K562 (cell line): Measurements from ENCODE around the gene GRAMD4. TPM values are rescaled to one million over a fixed set of nuclear protein-coding genes. Genes with fewer than 3 reads are reported as not detected.

Experiments used
- ATAC-seq: fragments of 200-7000 bp; cut with Tn5 transposase; 3 replicates; pipeline ENCODE4 v1.9.1; 2020; ENCODE audit warnings: moderate library complexity
- BruUV-seq: library from RNA; stranded (reverse); fragments of 400-500 nt; replicated peaks from 2 replicates; lab custom pipeline; 2021; lab: Mats Ljungman, UMichigan
- CTCF ChIA-PET: fragments of 300-600 bp; formaldehyde crosslinking; extraction: SDS; loops from one replicate; lab custom pipeline; 2021; ENCODE audit warnings: low intra/inter-chr PET ratio; lab: Yijun Ruan, JAX
- POLR2A ChIA-PET: fragments of 300-600, 350-650 bp; sonication (Branson Sonifier 250); formaldehyde crosslinking; extraction: SDS; loops from one replicate; lab custom pipeline; 2021; ENCODE audit warnings: antibody characterized with exemption, inconsistent platforms; lab: Yijun Ruan, JAX
- DNase-seq, 4 experiments: peaks; one replicate each; pipeline versions ENCODE4 v3.0.0 to v3.0.0-alpha.2; 2011 to 2018; ENCODE audit warnings: low spot score in 3 of 4, mixed read lengths in 3 of 4; ENCODE audit errors: extremely low read depth in 1 of 4
- FAIRE-seq: peaks from 2 replicates; lab custom pipeline; 2011; peaks lifted over from hg19 to GRCh38; lab: Jason Lieb, UNC
- H2AFZ ChIP-seq: 2 replicates; pipeline ENCODE4 v1.6.0; 2011; ENCODE audit warnings: low read depth, low read length, control low read depth, inconsistent platforms
- H3K27ac ChIP-seq: fragments of 200-600 bp; 3 replicates; pipeline ENCODE4 v1.8.0; 2011; ENCODE audit warnings: low read depth, mild to moderate bottlenecking, control low read depth, inconsistent platforms, low read length, moderate library complexity, mixed read lengths; ENCODE audit errors: extremely low read depth
- H3K27me3 ChIP-seq, 2 experiments: fragments of 300-600 bp in 1 of 2; 2 replicates in 1 of 2; 3 replicates in 1 of 2; pipeline versions ENCODE4 v1.6.0 to v1.8.0; 2011; ENCODE audit warnings: inconsistent platforms in 2 of 2, low read length in 2 of 2, mild to moderate bottlenecking in 1 of 2, mixed read lengths in 1 of 2, moderate library complexity in 1 of 2; ENCODE audit not compliant: control insufficient read depth in 2 of 2, insufficient read depth in 2 of 2
- H3K36me3 ChIP-seq: fragments of 300-600 bp; 3 replicates; pipeline ENCODE4 v1.8.0; 2011; ENCODE audit warnings: mild to moderate bottlenecking, low read length, inconsistent platforms; ENCODE audit not compliant: control insufficient read depth, insufficient read depth
- H3K4me1 ChIP-seq, 2 experiments: fragments of 200-600 bp in 1 of 2; replicated peaks in 1 of 2; 2 replicates in 1 of 2; 3 replicates in 1 of 2; pipeline versions ENCODE4 v1.5.1 to v1.8.0; 2011; ENCODE audit warnings: inconsistent platforms in 2 of 2, low read length in 2 of 2, mild to moderate bottlenecking in 1 of 2, mixed read lengths in 1 of 2, moderate library complexity in 1 of 2; ENCODE audit not compliant: control insufficient read depth in 2 of 2, insufficient read depth in 2 of 2
- H3K4me2 ChIP-seq: 2 replicates; pipeline ENCODE4 v1.6.1; 2011; ENCODE audit warnings: low read length, control low read depth, inconsistent platforms, mixed read lengths; ENCODE audit not compliant: insufficient read depth
- H3K4me3 ChIP-seq: fragments of 200-600 bp; sonication (generic), shearing (Covaris generic); 2 replicates; pipeline ENCODE4 v1.5.1; 2016; ENCODE audit warnings: control low read depth, inconsistent platforms
- H3K79me2 ChIP-seq: fragments of 200-600 bp; 3 replicates; pipeline ENCODE4 v1.8.0; 2011; ENCODE audit warnings: low read length, inconsistent platforms; ENCODE audit not compliant: control insufficient read depth, insufficient read depth
- H3K9ac ChIP-seq, 2 experiments: 2 replicates each; pipeline versions ENCODE4 v1.6.0 to v1.6.1; 2011; ENCODE audit warnings: low read depth in 2 of 2, low read length in 2 of 2, control low read depth in 1 of 2, inconsistent platforms in 1 of 2, mild to moderate bottlenecking in 1 of 2, mixed read lengths in 1 of 2; ENCODE audit not compliant: insufficient read depth in 1 of 2
- H3K9me1 ChIP-seq: one replicate; pipeline ENCODE4 v1.6.0; 2011; ENCODE audit warnings: inconsistent platforms, mild to moderate bottlenecking, low read length, moderate library complexity; ENCODE audit not compliant: control insufficient read depth, insufficient read depth
- H3K9me3 ChIP-seq: replicated peaks from 2 replicates; pipeline ENCODE4 v1.5.1; 2011; ENCODE audit warnings: low read depth, low read length, inconsistent platforms; ENCODE audit not compliant: control insufficient read depth, insufficient read depth
- H4K20me1 ChIP-seq: replicated peaks from 2 replicates; pipeline ENCODE4 v1.6.1; 2011; ENCODE audit warnings: low read length, inconsistent platforms, mixed read lengths; ENCODE audit not compliant: control insufficient read depth, insufficient read depth
- ARID2 ChIP-seq: fragments of 450-650 bp; IDR thresholded peaks from 2 replicates; pipeline ENCODE4 v1.6.1; 2017; ENCODE audit warnings: antibody characterized with exemption, mild to moderate bottlenecking
- BRF1 ChIP-seq: IDR thresholded peaks from 3 replicates; pipeline ENCODE4 v1.6.1; 2011; ENCODE audit warnings: borderline replicate concordance, mild to moderate bottlenecking; ENCODE audit not compliant: insufficient read length; ENCODE audit errors: extremely low read depth
- CREM ChIP-seq: IDR thresholded peaks from 2 replicates; pipeline ENCODE4 v1.6.1; 2014; ENCODE audit warnings: antibody characterized with exemption, low read depth
- EP300 ChIP-seq: IDR thresholded peaks from 2 replicates; pipeline ENCODE4 v1.6.1; 2012; ENCODE audit warnings: low read length, improper control_type of control experiment
- GTF2F1 ChIP-seq: IDR thresholded peaks from 2 replicates; pipeline ENCODE4 v1.6.1; 2011; ENCODE audit warnings: low read depth, low read length, improper control_type of control experiment
- NFIC ChIP-seq: fragments of 450-650 bp; IDR thresholded peaks from 2 replicates; pipeline ENCODE4 v1.6.1; 2017; ENCODE audit warnings: mild to moderate bottlenecking, inconsistent platforms
- PHB2 ChIP-seq: fragments of 450-650 bp; IDR thresholded peaks from 2 replicates; pipeline ENCODE4 v1.6.1; 2017; ENCODE audit warnings: low read depth
- TSC22D4 ChIP-seq: fragments of 450-650 bp; IDR thresholded peaks from 2 replicates; pipeline ENCODE4 v1.6.1; 2016; ENCODE audit warnings: missing genetic modification characterization, missing biosample characterization, control low read depth
- ZNF23 ChIP-seq: fragments of 250-450 bp; sonication (Bioruptor Pico); IDR thresholded peaks from 2 replicates; pipeline ENCODE4 v1.4.0; 2020; ENCODE audit warnings: mild to moderate bottlenecking
- ZNF3 ChIP-seq: fragments of 250-450 bp; sonication (Bioruptor Pico); IDR thresholded peaks from 2 replicates; pipeline ENCODE4 v1.5.0; 2021; ENCODE audit warnings: mild to moderate bottlenecking, moderate library complexity
- WGBS: fragments of 100-300 bp; shearing (Covaris generic); methylation state at CpG from one replicate; pipeline ENCODE4 v1.1.6; 2016; ENCODE audit warnings: low coverage, mixed read lengths; ENCODE audit not compliant: insufficient coverage; ENCODE audit errors: missing lambda C conversion rate; 5-methylcytosine and 5-hydroxymethylcytosine counted together
- in situ Hi-C: fragments of 300-500 bp; cut with MboI; formaldehyde crosslinking; loops from 4 replicates; pipeline ENCODE4 v1.15.0; 2018; ENCODE audit warnings: inconsistent platforms, mixed read lengths
- intact Hi-C: fragments of 100-400 bp; cut with micrococcal nuclease; formaldehyde crosslinking; loops from 2 replicates; pipeline ENCODE4 v1.14.2; 2022
- polyA plus RNA-seq, 8 experiments: library from polyadenylated mRNA; depleted of rRNA in 4 of 8; stranded (reverse) in 5 of 8; unstranded in 3 of 8; fragments of >200 nt; fragmentation: Nextera tagmentation in 2 of 8; fragmentation: Illumina TruSeq in 1 of 8; extraction: Ambion mirVana in 2 of 8; extraction: Trizol in 1 of 8; gene quantifications; 2 replicates each; pipeline versions ENCODE4 v1.2.1 to v1.2.3, GENCODE V29; 2011 to 2014; ENCODE audit warnings: inconsistent platforms in 1 of 8, missing spikeins in 1 of 8
- total RNA-seq, 7 experiments: library from RNA; depleted of rRNA in 6 of 7; stranded (reverse); fragments of >200 nt in 6 of 7; fragmentation: Illumina TruSeq in 2 of 7; extraction: Trizol in 2 of 7; gene quantifications; 2 replicates each; pipeline versions ENCODE4 v1.2.1 to v1.2.3, GENCODE V29; 2011 to 2021; ENCODE audit warnings: low replicate concordance in 1 of 7
- TF ChIP-seq, protein P1 (sequence below): fragments of 450-650 bp; conservative IDR thresholded peaks from 2 replicates; pipeline ENCODE4 v1.6.1; 2016; ENCODE audit warnings: missing genetic modification characterization, low read depth, mild to moderate bottlenecking, control low read depth, missing compliant biosample characterization
- TF ChIP-seq, protein P2 (sequence below), 2 experiments: fragments of 450-650 bp in 1 of 2; sonication (generic) in 1 of 2; formaldehyde crosslinking; conservative IDR thresholded peaks; 2 replicates each; pipeline versions ENCODE4 v1.4.0 to v1.8.1; 2020 to 2022; ENCODE audit warnings: mild to moderate bottlenecking in 1 of 2, missing genetic modification reagents in 1 of 2
- TF ChIP-seq, protein P3 (sequence below), 2 experiments: fragments of 450-650 bp in 1 of 2; sonication (generic) in 1 of 2; formaldehyde crosslinking in 1 of 2; IDR thresholded peaks; 2 replicates each; pipeline versions ENCODE4 v1.7.1 to v1.9.0; 2016 to 2022; ENCODE audit warnings: inconsistent platforms in 1 of 2, mild to moderate bottlenecking in 1 of 2, missing genetic modification reagents in 1 of 2

GRAMD4 gene
- total and polyA plus RNA-seq, 9 of the 15 experiments (the other 6 are each of a cell fraction or from before 2014, with no cell fraction given): 0.18 to 44.8 (median 18.6) TPM

DNA sequence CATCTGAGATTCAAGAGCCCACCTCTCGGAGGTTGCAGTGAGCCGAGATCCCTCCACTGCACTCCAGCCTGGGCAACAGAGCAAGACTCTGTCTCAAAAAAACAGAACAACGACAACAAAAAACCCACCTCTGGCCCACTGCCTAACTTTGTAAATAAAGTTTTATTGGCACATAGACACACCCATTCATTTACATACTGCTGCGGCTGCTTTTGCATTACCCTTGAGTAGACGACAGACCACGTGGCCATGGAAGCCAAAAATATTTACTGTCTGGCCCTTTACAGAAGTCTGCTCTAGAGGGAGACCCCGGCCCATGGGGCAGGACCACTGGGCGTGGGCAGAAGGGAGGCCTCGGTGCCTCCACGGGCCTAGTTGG, 47.0 kb downstream of the GRAMD4 start:
- intact Hi-C loops: no loop called here
- DNase-seq (no peak), FAIRE-seq (no peak), ATAC-seq (no peak)
- Histone ChIP-seq H3K27me3 (no peaks in the 10 kb centered on the region), H3K9me3 (no peaks in the 10 kb centered on the region), H3K4me3 (no peak overlapping the region), H3K27ac (no peak overlapping the region), H2AFZ (no peak overlapping the region), H3K4me1 (peaks cover 0 to 31% of the 10 kb centered on the region in 2 experiments; a peak in 2 of 5 replicates), H4K20me1 (no peaks in the 10 kb centered on the region), H3K36me3 (peaks cover 49% of the 10 kb centered on the region; the same call in 1 of the 3 replicates), H3K9me1 (peaks cover 2% of the 10 kb centered on the region), H3K79me2 (no peaks in the 10 kb centered on the region), H3K9ac (no peak overlapping the region), H3K4me2 (no peak overlapping the region)
- POLR2A ChIA-PET: no interaction called here
- in situ Hi-C loops: no loop called here
- BruUV-seq: no TSS peak
- TF ChIP-seq TSC22D4 (no peak), GTF2F1 (no peak), ARID2 (no peak), ZNF3 (CRISPR knock-in tag) (no peak), BRF1 (no peak), PHB2 (no peak), EP300 (no peak), ZNF23 (CRISPR knock-in tag) (no peak), NFIC (peak; percentile 48), CREM (no peak)
- TF ChIP-seq, protein P1, sequence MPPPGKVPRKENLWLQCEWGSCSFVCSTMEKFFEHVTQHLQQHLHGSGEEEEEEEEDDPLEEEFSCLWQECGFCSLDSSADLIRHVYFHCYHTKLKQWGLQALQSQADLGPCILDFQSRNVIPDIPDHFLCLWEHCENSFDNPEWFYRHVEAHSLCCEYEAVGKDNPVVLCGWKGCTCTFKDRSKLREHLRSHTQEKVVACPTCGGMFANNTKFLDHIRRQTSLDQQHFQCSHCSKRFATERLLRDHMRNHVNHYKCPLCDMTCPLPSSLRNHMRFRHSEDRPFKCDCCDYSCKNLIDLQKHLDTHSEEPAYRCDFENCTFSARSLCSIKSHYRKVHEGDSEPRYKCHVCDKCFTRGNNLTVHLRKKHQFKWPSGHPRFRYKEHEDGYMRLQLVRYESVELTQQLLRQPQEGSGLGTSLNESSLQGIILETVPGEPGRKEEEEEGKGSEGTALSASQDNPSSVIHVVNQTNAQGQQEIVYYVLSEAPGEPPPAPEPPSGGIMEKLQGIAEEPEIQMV: no peak
- TF ChIP-seq, protein P2, sequence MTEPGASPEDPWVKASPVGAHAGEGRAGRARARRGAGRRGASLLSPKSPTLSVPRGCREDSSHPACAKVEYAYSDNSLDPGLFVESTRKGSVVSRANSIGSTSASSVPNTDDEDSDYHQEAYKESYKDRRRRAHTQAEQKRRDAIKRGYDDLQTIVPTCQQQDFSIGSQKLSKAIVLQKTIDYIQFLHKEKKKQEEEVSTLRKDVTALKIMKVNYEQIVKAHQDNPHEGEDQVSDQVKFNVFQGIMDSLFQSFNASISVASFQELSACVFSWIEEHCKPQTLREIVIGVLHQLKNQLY (CRISPR knock-in tag; conservative IDR thresholded peaks at IDR 0.05): no peak
- TF ChIP-seq, protein P3, sequence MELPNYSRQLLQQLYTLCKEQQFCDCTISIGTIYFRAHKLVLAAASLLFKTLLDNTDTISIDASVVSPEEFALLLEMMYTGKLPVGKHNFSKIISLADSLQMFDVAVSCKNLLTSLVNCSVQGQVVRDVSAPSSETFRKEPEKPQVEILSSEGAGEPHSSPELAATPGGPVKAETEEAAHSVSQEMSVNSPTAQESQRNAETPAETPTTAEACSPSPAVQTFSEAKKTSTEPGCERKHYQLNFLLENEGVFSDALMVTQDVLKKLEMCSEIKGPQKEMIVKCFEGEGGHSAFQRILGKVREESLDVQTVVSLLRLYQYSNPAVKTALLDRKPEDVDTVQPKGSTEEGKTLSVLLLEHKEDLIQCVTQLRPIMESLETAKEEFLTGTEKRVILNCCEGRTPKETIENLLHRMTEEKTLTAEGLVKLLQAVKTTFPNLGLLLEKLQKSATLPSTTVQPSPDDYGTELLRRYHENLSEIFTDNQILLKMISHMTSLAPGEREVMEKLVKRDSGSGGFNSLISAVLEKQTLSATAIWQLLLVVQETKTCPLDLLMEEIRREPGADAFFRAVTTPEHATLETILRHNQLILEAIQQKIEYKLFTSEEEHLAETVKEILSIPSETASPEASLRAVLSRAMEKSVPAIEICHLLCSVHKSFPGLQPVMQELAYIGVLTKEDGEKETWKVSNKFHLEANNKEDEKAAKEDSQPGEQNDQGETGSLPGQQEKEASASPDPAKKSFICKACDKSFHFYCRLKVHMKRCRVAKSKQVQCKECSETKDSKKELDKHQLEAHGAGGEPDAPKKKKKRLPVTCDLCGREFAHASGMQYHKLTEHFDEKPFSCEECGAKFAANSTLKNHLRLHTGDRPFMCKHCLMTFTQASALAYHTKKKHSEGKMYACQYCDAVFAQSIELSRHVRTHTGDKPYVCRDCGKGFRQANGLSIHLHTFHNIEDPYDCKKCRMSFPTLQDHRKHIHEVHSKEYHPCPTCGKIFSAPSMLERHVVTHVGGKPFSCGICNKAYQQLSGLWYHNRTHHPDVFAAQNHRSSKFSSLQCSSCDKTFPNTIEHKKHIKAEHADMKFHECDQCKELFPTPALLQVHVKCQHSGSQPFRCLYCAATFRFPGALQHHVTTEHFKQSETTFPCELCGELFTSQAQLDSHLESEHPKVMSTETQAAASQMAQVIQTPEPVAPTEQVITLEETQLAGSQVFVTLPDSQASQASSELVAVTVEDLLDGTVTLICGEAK (IDR thresholded peaks at IDR 0.05): peak; percentile 94
- TF ChIP-seq, protein P3 (CRISPR knock-in tag; IDR thresholded peaks at IDR 0.05): peak; percentile 92
- TF ChIP-seq, all 486 proteins: peak for 2
- 88% methylated on average over 7 of the region's 10 CpGs for WGBS
- CTCF ChIA-PET: no interaction called here
